ENCODE results near the gene TCTN1.

DNA sequence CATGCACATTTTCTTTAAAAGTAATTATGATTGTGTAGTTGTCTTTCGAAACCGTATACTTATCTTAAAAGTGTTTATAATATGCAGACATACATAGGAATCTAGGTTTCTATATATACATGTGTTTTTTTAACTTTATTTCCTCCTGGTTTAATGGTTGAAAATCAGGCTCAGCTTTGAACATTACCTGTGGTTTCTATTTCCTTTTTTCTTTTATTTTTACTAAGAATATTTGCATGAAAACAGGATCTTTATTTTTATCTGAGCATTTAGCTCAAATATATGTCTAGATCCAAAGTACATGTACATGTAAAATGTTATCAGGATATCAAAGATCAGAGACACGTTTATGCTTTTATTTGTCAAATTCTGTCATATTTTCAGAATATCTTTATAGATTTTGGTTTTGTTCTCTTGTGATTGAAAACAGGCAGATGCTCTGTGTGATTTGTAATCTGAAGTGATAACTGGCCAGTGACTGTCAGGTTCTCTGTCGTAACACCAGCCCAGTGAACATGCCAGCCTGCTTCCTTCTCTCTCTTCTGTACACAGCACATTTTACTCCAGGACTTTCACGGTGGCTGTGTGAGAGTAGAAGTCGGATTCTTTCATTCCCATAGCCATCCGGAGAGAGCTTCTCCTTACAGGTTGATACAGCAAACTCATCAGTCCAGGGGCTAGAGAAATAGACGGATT, 13.7 kb downstream of the TCTN1 start:
- TF ChIP-seq CTCF (IDR thresholded peaks at IDR 0.05) (no peak), POLR2A (IDR thresholded peaks at IDR 0.05) (no peak)

Data from right lobe of liver (tissue), 4 donors.